Adrenal gland (tissue), 12 donors: ENCODE data around the gene CKAP2. TPM values are rescaled to one million over a fixed set of nuclear protein-coding genes. Genes with fewer than 3 reads are reported as not detected.

Experiments
- DNase-seq, 7 donors: peaks; one replicate each; pipeline ENCODE4 v3.0.0-alpha.2; 2019 to 2020
- H3K27ac ChIP-seq, 5 donors: fragments of 200-600 bp; sonication (generic) in 4 of 5; 1 replicate in 3 of 5; 2 replicates in 2 of 5; pipeline versions ENCODE4 v1.5.1 to v1.8.0; 2016 to 2020; ENCODE audit warnings: mild to moderate bottlenecking in 1 of 5
- H3K27me3 ChIP-seq: fragments of 200-600 bp; 2 replicates; pipeline ENCODE4 v1.8.0; 2021
- H3K36me3 ChIP-seq, 2 donors: fragments of 200-600 bp; replicated peaks in 1 of 2; 1 replicate in 1 of 2; 2 replicates in 1 of 2; pipeline versions ENCODE4 v1.5.1 to v1.8.0; 2018 to 2022
- H3K4me1 ChIP-seq, 2 donors: fragments of 200-600 bp; replicated peaks in 1 of 2; 1 replicate in 1 of 2; 2 replicates in 1 of 2; pipeline versions ENCODE4 v1.5.1 to v1.8.0; 2018 to 2021
- H3K4me3 ChIP-seq, 4 donors: fragments of 200-600 bp; sonication (generic) in 3 of 4; one replicate each; pipeline ENCODE4 v1.5.1; 2016 to 2018
- H3K9me3 ChIP-seq, 3 donors: fragments of 200-600 bp; sonication (generic) in 1 of 3; replicated peaks in 1 of 3; 1 replicate in 2 of 3; 2 replicates in 1 of 3; pipeline versions ENCODE4 v1.5.1 to v1.8.0; 2016 to 2021
- CTCF ChIP-seq, 6 experiments: fragments of 450-650 bp in 4 of 6; fragments of 200-600 bp in 2 of 6; sonication (generic) in 1 of 6; IDR thresholded peaks; 1 replicate in 5 of 6; 2 replicates in 1 of 6; pipeline versions ENCODE4 v1.5.1 to v1.8.0; 2016 to 2021; ENCODE audit warnings: antibody characterized with exemption in 6 of 6, mild to moderate bottlenecking in 2 of 6, moderate library complexity in 1 of 6
- POLR2A ChIP-seq, 2 donors: fragments of 450-650 bp; IDR thresholded peaks; one replicate each; pipeline ENCODE4 v1.6.1; 2017; ENCODE audit warnings: antibody characterized with exemption in 2 of 2, mild to moderate bottlenecking in 2 of 2, moderate library complexity in 1 of 2
- WGBS, 4 donors: extraction: QIAGEN DNeasy Blood & Tissue Kit in 2 of 4; methylation state at CpG; one replicate each; pipeline versions ENCODE4 v1.1.5 to v1.1.7; 2013 to 2017; 5-methylcytosine and 5-hydroxymethylcytosine counted together
- intact Hi-C, 2 donors: fragments of 100-400 bp; cut with DNase I; formaldehyde crosslinking; loops; one replicate each; pipeline versions ENCODE4 v1.14.1 to v1.15.0; 2022 to 2023
- polyA plus RNA-seq, 3 donors: library from polyadenylated mRNA; stranded (reverse); fragments of 200-250 nt in 2 of 3; fragments of 350-450 nt in 1 of 3; fragmentation: Illumina TruSeq in 1 of 3; extraction: RNeasy Lipid Tissue Mini Kit (QIAGEN cat#74804) in 1 of 3; gene quantifications; one replicate each; pipeline ENCODE4 v1.2.3, GENCODE V29; 2013 to 2014
- total RNA-seq, 9 donors: library from RNA; depleted of rRNA in 4 of 9; stranded (reverse); fragments of >200 nt in 4 of 9; fragments of 120-200 nt in 1 of 9; fragmentation: NEBNext Ultra II Directional in 1 of 9; extraction: Animal tissue kit (Norgen Biotek cat#: 25700) in 1 of 9; gene quantifications; one replicate each; pipeline versions ENCODE4 v1.1.0 to v1.2.4, GENCODE V29; 2013 to 2023
- donor health status: healthy with polysubstance abuse.
- donor health status: Bipolar disorder and iron deficiency.
- donor health status: DM: yes; HTN: yes; CAD: no.
- donor health status: DM: no; HTN: no; CAD: no.
- donor health status: DM: no; HTN: no; CAD: no.
- donor health status: DM: yes; HTN: yes; CAD: no.

Gene CKAP2
- total and polyA plus RNA-seq, 12 donors, result 2.5 to 29.3 (median 16.3) TPM

- DNase-seq, result no peak
- WGBS, 4 donors, result 78 to 91% (median 85%) methylated on average over 1 of the region's 1 CpG
- intact Hi-C loops, result no loop called here
These were observed 9.0 kb upstream of the CKAP2 start for GRCh38 chr13:52446265-52446664.

GRCh38 chr13:52447354-52447753 is 7.9 kb upstream of the CKAP2 start:
- H3K4me1 ChIP-seq, result peaks cover 8 to 13% of the 10 kb centered on the region in 2 donors
- H3K9me3 ChIP-seq, result no peaks in the 10 kb centered on the region
- H3K4me3 ChIP-seq, result no peak overlapping the region
- 88 to 97% (median 96%) methylated on average over 2 of the region's 2 CpGs for WGBS, 4 donors
- no peak for DNase-seq
- TF ChIP-seq POLR2A (IDR thresholded peaks at IDR 0.05) (no peak), CTCF (IDR thresholded peaks at IDR 0.05) (no peak)
- H3K27me3 ChIP-seq, result no peaks in the 10 kb centered on the region
- no peak overlapping the region for H3K27ac ChIP-seq
- H3K36me3 ChIP-seq, result no peaks in the 10 kb centered on the region
- intact Hi-C loops, result no loop called here

More at GRCh38 chr13:52446265-52446664, 9.0 kb upstream of the CKAP2 start:
- no peaks in the 10 kb centered on the region for H3K9me3 ChIP-seq
- no peak overlapping the region for H3K4me3 ChIP-seq
- peaks cover 8 to 13% of the 10 kb centered on the region in 2 donors for H3K4me1 ChIP-seq
- no peak overlapping the region for H3K27ac ChIP-seq
- H3K27me3 ChIP-seq, result no peaks in the 10 kb centered on the region
- no peak for TF ChIP-seq CTCF (IDR thresholded peaks at IDR 0.05)
- TF ChIP-seq POLR2A (IDR thresholded peaks at IDR 0.05), result no peak
- H3K36me3 ChIP-seq, result peaks cover 0 to 6% of the 10 kb centered on the region in 2 donors

GRCh38 chr13:52447815-52448552 is 7.3 kb upstream of the CKAP2 start:
- no peaks in the 10 kb centered on the region for H3K9me3 ChIP-seq
- no peaks in the 10 kb centered on the region for H3K36me3 ChIP-seq
- H3K27me3 ChIP-seq, result no peaks in the 10 kb centered on the region
- 83 to 93% (median 85%) methylated on average over 5 of the region's 5 CpGs for WGBS, 4 donors
- peaks cover 8 to 13% of the 10 kb centered on the region in 2 donors for H3K4me1 ChIP-seq
- no peak overlapping the region for H3K27ac ChIP-seq
- no peak overlapping the region for H3K4me3 ChIP-seq
- DNase-seq, result no peak
- intact Hi-C loops, result no loop called here
- TF ChIP-seq CTCF (IDR thresholded peaks at IDR 0.05) (no peak), POLR2A (IDR thresholded peaks at IDR 0.05) (no peak)

- no peak for DNase-seq
- 4 to 9% (median 8%) methylated on average over 10 of the region's 10 CpGs for WGBS, 4 donors
- H3K36me3 ChIP-seq, result no peaks in the 10 kb centered on the region
- H3K4me3 ChIP-seq, result peak overlapping the region; percentile 37 to 89 (median 48)
- peaks cover 11 to 19% of the 10 kb centered on the region in 2 donors for H3K4me1 ChIP-seq
- TF ChIP-seq POLR2A (IDR thresholded peaks at IDR 0.05) (no peak), CTCF (IDR thresholded peaks at IDR 0.05) (no peak)
- no peaks in the 10 kb centered on the region for H3K9me3 ChIP-seq
- H3K27ac ChIP-seq, result peak overlapping the region; percentile 96 to 99 (median 97)
- intact Hi-C loops, result loop anchor here (5.0 to 10.0 kb wide), 2 partner anchors 105 to 107 kb away; no protein-coding TSS in a partner anchor
- H3K27me3 ChIP-seq, result no peaks in the 10 kb centered on the region
These were observed 5.8 kb upstream of the CKAP2 start for GRCh38 chr13:52449331-52450011.
